Uterus (tissue), 4 donors: ENCODE data around the gene HTRA1. TPM values are rescaled to one million over a fixed set of nuclear protein-coding genes. Genes with fewer than 3 reads are reported as not detected.

Experiments
- DNase-seq, 2 donors: peaks; one replicate each; pipeline ENCODE4 v3.0.0-alpha.2; 2019 to 2020
- H3K27ac ChIP-seq, 2 donors: fragments of 200-600 bp; sonication (generic); 1 replicate in 1 of 2; 2 replicates in 1 of 2; pipeline ENCODE4 v1.5.1; 2016 to 2018
- H3K27me3 ChIP-seq, 2 donors: fragments of 200-600 bp; sonication (generic); one replicate each; pipeline ENCODE4 v1.5.1; 2018 to 2019; ENCODE audit warnings: control low read depth in 1 of 2
- H3K36me3 ChIP-seq, 2 donors: fragments of 200-600 bp; sonication (generic); one replicate each; pipeline ENCODE4 v1.5.1; 2019; ENCODE audit warnings: control low read depth in 1 of 2
- H3K4me1 ChIP-seq, 2 donors: fragments of 200-600 bp; sonication (generic); one replicate each; pipeline ENCODE4 v1.5.1; 2018 to 2019; ENCODE audit warnings: control low read depth in 1 of 2
- H3K4me3 ChIP-seq, 2 donors: fragments of 200-600 bp; sonication (generic); 1 replicate in 1 of 2; 2 replicates in 1 of 2; pipeline ENCODE4 v1.5.1; 2018 to 2019; ENCODE audit warnings: mild to moderate bottlenecking in 1 of 2
- H3K9me3 ChIP-seq, 2 donors: fragments of 200-600 bp; sonication (generic); one replicate each; pipeline ENCODE4 v1.5.1; 2019; ENCODE audit warnings: control low read depth in 1 of 2
- CTCF ChIP-seq, 4 experiments: fragments of 200-600 bp in 2 of 4; fragments of 450-650 bp in 2 of 4; sonication (generic) in 2 of 4; IDR thresholded peaks; one replicate each; pipeline ENCODE4 v1.5.1; 2016 to 2019; ENCODE audit warnings: antibody characterized with exemption in 4 of 4, mild to moderate bottlenecking in 2 of 4, moderate library complexity in 1 of 4
- POLR2A ChIP-seq, 2 donors: fragments of 450-650 bp; IDR thresholded peaks; one replicate each; pipeline ENCODE4 v1.6.1; 2016; ENCODE audit warnings: antibody characterized with exemption in 2 of 2, mild to moderate bottlenecking in 1 of 2, moderate library complexity in 1 of 2
- intact Hi-C: fragments of 100-400 bp; cut with DNase I; formaldehyde crosslinking; loops from one replicate; pipeline ENCODE4 v1.15.1; 2023; ENCODE audit warnings: low total_unique reads
- total RNA-seq, 4 donors: library from RNA; depleted of rRNA in 3 of 4; stranded (reverse); fragments of >200 nt in 3 of 4; gene quantifications; one replicate each; pipeline versions ENCODE4 v1.1.0 to v1.2.4, GENCODE V29; 2014 to 2023
- donor health status: DM: yes; HTN: yes; CAD: no.

HTRA1 gene
- total RNA-seq, 4 donors from 2014 or later: 98.3 to 153 (median 142) TPM

- Histone ChIP-seq H3K4me1 (peaks cover 5 to 25% of the 10 kb centered on the region in 2 donors), H3K27me3 (no peaks in the 10 kb centered on the region), H3K27ac (peak overlapping the region; percentile 73 to 84), H3K4me3 (no peak overlapping the region), H3K36me3 (no peaks in the 10 kb centered on the region), H3K9me3 (no peaks in the 10 kb centered on the region)
- DNase-seq: no peak
- intact Hi-C loops: no loop called here
- TF ChIP-seq CTCF (IDR thresholded peaks at IDR 0.05): no peak
- no peak for TF ChIP-seq POLR2A (IDR thresholded peaks at IDR 0.05)
Observed at GRCh38 chr10:122492006-122492405, 30.7 kb downstream of the HTRA1 start.

- intact Hi-C loops: no loop called here
- Histone ChIP-seq H3K4me1 (peaks cover 5 to 25% of the 10 kb centered on the region in 2 donors), H3K27me3 (no peaks in the 10 kb centered on the region), H3K9me3 (no peaks in the 10 kb centered on the region), H3K4me3 (no peak overlapping the region), H3K27ac (peak overlapping the region; percentile 73 to 84), H3K36me3 (no peaks in the 10 kb centered on the region)
- DNase-seq: peak; percentile 60 to 70
- no peak for TF ChIP-seq POLR2A (IDR thresholded peaks at IDR 0.05)
- TF ChIP-seq CTCF (IDR thresholded peaks at IDR 0.05): no peak
Observed at GRCh38 chr10:122492999-122493481, 31.7 kb downstream of the HTRA1 start.

- no peak for TF ChIP-seq CTCF (IDR thresholded peaks at IDR 0.05)
- TF ChIP-seq POLR2A (IDR thresholded peaks at IDR 0.05): no peak
- intact Hi-C loops: no loop called here
- H3K36me3 ChIP-seq: no peaks in the 10 kb centered on the region
Observed at GRCh38 chr10:122493761-122494160, 32.4 kb downstream of the HTRA1 start.

GRCh38 chr10:122494173-122494820, 32.9 kb downstream of the HTRA1 start:
- DNase-seq: no peak
- H3K4me1 ChIP-seq: peaks cover 5 to 35% of the 10 kb centered on the region in 2 donors
- H3K9me3 ChIP-seq: no peaks in the 10 kb centered on the region
- H3K27ac ChIP-seq: peak overlapping the region; percentile 73 to 84
- intact Hi-C loops: no loop called here
- no peaks in the 10 kb centered on the region for H3K27me3 ChIP-seq
- H3K4me3 ChIP-seq: no peak overlapping the region
- TF ChIP-seq POLR2A (IDR thresholded peaks at IDR 0.05): no peak
- no peak for TF ChIP-seq CTCF (IDR thresholded peaks at IDR 0.05)
- H3K36me3 ChIP-seq: no peaks in the 10 kb centered on the region

More at GRCh38 chr10:122493761-122494160, 32.4 kb downstream of the HTRA1 start:
- H3K27me3 ChIP-seq: no peaks in the 10 kb centered on the region
- peak overlapping the region; percentile 73 to 84 for H3K27ac ChIP-seq
- no peak for DNase-seq
- no peaks in the 10 kb centered on the region for H3K9me3 ChIP-seq
- H3K4me1 ChIP-seq: peaks cover 5 to 31% of the 10 kb centered on the region in 2 donors
- H3K4me3 ChIP-seq: no peak overlapping the region

- Histone ChIP-seq H3K9me3 (no peaks in the 10 kb centered on the region), H3K27me3 (no peaks in the 10 kb centered on the region), H3K4me1 (peaks cover 5 to 35% of the 10 kb centered on the region in 2 donors), H3K4me3 (no peak overlapping the region), H3K27ac (peak overlapping the region; percentile 73 to 84), H3K36me3 (no peaks in the 10 kb centered on the region)
- TF ChIP-seq POLR2A (IDR thresholded peaks at IDR 0.05) (no peak), CTCF (IDR thresholded peaks at IDR 0.05) (no peak)
- intact Hi-C loops: no loop called here
- DNase-seq: peak in 1 of 2 donors; percentile 46
Observed at GRCh38 chr10:122494833-122495232, 33.5 kb downstream of the HTRA1 start.
